CD4-positive, alpha-beta T cell treated with Interleukin-17A for 4 hours (primary cell): ENCODE data around the gene ICAM2.
A peak's percentile ranks its signal among the peaks of the same experiment; 100 is the strongest.
"Not testable (repeated sequence)": the region's sequence is repeated elsewhere in the genome, so short reads cannot be mapped to it uniquely, and the experiment has no call there.

Experiments used
- DNase-seq: peaks from one replicate; pipeline ENCODE4 v3.0.0-alpha.2; 2020; ENCODE audit warnings: mixed read lengths

Gene ICAM2

DNA sequence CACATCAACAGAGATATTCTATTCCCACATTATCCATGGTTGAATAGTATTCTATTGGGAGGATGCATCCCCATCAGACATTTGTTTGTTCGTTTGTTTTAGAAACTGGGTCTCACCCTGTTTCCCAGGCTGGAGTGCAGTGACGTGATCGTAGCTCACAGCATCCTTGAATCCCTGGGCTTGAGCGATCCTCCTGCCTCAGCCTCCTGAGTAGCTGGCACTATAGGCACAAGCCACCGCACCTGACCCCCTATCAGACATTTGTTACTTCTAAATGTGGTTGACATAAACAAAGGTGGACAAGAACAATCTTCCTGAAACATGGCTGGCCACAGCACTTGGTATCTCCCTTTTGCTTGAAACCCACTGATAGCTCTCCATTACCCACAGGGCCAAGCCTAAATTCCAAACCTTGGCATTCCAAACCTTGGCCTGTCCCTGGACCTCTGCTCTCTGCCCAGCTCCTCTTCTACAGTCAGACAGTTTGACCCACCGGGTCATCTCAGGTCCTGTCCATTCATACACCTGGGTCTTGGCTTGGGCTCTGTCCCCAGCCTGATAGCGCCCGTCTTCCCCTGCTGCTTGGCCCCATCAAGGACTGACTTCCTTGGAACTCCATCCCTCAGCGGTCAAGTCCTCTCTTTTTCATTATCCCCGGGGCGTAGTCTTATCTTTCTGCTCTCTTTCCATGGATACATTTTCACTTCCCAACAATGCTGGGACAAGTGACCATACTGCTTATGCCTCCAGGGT is 23.8 kb downstream of the ICAM2 start:
- no peak for DNase-seq

- DNase-seq: no peak
Observed at GRCh38 chr17:63995626-63996025, 24.8 kb downstream of the ICAM2 start.

GRCh38 chr17:63993368-63993985 is 27.0 kb downstream of the ICAM2 start:
- DNase-seq: peak; percentile 45

- no peak for DNase-seq
Observed at GRCh38 chr17:63991611-63992010, 28.8 kb downstream of the ICAM2 start.

- DNase-seq: no peak
Observed at GRCh38 chr17:63989622-63990345, 30.6 kb downstream of the ICAM2 start.

DNA sequence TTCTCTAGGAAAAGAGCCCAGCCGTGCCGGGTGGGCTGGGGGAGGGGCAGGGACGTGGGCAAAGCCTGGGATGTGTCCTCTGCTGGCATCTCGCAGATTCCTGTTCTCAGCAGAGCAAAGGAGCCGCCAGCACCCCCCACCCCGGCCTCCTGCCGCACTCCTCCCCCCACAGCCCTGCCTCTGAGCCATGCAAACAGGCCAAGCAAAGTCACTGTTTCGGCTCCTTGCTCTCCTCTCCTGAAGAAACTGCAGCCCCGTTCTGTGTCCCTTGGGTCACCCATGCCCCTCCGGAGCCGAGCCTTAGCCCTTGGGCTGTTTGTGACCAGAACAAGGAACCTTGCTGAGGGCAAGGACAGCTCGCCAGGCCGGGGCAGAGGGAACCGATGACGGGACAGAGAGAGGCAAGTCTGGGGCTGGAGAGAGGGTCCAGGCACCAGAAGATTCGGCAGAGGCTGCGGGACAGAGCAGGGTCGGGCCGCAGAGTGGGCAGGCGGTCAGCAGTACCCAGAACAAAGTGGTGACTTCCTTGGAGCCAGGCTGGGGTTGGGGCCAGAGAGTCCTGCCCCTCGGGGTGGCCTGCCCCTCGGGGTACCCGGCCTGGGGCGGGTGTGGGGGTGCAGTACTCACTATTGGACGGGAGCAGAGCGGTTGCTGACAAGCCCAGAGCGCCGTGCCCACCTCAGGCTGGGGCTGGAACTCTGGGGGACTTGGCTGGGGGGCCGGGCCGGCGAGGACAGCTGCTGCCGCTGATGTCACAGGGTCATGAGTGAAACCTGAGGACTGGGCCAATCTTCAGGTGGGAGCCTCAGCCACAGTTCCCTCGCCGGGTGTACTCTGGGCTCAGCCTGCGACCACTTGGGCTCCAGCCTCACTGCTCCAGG is 31.5 kb downstream of the ICAM2 start:
- no peak for DNase-seq

DNA sequence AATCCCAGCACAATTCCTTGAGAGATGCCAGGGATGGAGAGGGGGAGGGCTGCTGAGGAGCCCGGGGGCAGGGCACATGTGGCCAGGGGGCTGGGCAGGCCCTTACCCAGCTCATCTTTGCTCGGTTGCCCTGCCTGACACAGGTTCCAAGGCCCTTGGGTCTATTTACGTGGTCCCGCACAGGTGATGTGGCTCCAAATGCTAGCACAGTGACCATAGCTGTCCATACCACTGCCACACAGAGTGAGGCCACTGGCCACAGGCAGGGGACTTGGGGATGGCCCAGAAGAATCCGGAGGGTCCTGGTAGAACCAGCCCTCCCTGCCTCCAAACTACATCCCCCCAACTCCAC is 32.3 kb downstream of the ICAM2 start:
- no peak for DNase-seq

DNA sequence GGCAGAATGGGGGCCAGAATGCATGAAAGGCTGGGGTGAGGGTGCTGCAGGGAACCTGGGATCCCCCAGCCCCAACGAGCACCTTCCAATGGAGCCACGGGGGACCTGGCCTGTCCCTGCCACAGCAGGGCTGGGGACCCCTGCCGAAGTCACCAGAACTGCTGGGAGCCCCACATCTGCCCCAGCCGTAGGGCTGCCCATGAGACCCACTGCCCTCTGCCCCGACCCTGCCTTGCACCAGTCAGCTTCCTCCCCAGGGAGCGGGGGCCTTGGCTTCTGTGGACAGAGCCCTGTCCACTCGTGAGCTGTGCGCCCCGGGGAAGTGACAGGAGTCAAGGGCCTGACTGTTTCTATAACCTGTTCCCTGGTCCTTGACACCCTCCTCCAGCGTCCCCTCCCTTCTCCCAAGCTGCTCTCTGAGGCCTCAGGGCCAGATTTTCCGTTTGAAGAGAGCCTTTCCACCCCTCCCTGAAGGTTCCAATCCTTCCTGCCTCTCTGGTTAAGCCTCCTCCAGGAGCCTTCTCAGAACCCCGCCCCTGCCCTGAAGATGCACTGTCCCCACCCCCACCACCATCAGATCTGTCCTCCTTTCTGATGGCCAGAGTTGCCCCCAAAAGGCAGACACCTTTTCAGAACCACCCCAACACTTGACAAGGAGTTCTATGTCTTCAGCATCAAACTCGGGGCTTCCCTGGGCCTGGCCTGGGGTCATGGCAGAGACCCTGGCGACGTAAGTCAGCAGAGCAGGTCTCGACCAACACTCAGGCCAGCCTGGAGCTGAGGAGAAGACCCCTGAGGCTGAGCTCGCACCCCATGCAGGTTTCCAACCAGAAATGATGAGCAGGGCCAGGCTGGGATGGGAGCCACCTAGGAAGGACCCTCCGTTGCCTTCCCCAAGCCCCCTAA is 33.0 kb downstream of the ICAM2 start:
- no peak for DNase-seq

- DNase-seq: no peak
Observed at GRCh38 chr17:63986821-63987220, 33.6 kb downstream of the ICAM2 start.

- no peak for DNase-seq
Observed at GRCh38 chr17:63985387-63986140, 34.9 kb downstream of the ICAM2 start.

- DNase-seq: peak; percentile 75
Observed at GRCh38 chr17:63984651-63985386, 35.6 kb downstream of the ICAM2 start.

GRCh38 chr17:63984236-63984635 is 36.2 kb downstream of the ICAM2 start:
- DNase-seq: no peak

- DNase-seq: no peak
Observed at GRCh38 chr17:63983320-63983719, 37.1 kb downstream of the ICAM2 start.

- DNase-seq: not testable (repeated sequence)
Observed at GRCh38 chr17:63982641-63983040, 37.8 kb downstream of the ICAM2 start.

GRCh38 chr17:63978272-63979200 is 41.9 kb downstream of the ICAM2 start:
- no peak for DNase-seq

DNA sequence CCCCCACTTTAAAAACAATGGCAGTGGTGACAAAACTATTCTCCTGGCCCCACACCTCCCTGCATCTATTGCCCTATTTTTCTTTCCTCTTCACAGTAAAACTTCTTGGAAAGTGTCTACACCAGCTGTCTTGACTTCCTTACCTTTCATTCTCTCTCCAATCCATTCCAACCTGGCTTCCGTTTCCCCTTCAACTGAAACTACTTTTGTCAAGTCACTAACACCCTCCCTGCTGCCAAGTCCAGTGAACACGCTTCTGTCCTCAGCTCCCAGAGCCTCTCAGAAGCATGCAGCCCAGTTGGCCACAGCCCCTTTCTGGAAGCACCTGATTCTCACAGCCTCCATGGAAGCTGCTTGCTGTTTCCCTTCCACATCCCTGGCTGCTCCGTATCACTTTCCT is 43.7 kb downstream of the ICAM2 start:
- DNase-seq: no peak

DNA sequence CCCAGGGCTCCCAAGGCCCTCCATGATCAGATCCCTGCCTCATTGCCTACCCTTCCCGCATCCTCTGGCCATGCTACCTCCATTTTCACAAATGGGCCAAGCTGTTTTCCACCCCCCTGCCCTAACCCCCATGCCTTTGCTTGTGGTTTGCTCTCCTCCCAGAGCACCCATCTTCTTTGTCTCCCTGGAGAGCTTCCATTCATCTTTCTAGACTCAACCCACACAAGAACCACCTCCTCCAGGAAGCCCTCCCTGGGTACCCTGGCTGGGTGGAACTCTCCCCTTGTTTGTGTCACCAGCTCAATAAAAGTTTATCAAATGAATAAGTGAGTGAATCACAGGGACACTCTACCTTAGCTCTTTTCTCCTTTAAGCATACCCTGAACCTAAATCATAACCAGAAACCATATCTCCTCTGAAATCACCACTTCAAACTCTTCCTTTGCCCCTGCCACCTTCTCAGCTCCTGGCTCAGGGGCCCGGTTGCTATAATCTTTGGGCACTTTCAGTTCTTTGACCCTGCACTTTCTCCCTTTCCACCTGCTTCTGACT is 44.8 kb downstream of the ICAM2 start:
- DNase-seq: no peak

DNA sequence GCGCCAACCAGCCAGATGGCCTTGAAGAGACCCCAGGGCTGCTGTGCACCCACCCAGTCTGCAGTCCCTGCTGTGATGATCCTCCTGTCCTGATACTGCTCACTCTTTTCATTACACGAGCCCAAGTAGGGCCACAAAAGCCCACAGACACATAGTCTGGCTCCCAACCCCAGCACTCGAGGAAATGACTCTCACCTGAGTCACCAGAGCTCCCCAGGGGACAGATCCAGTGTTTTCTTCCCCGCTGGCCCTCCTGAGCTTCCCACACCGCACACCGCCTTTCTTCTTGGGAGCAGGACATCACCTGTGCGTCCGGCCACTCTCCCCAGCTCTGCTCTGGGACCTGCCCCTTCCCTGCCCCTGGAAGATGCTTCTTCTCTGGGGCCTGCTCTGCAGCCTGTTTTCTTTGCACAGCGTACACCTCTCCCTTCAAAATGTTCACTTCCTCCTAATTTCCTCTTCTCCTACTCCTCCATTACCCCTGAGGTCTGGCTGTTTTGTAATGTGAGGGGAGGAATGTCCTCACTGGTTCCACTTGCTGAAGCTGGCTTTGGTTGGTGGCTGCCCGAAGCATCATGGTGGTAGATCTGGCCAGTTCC is 45.7 kb downstream of the ICAM2 start:
- DNase-seq: no peak
